GM21723 (cell line): ENCODE measurements around the gene TNFRSF25.
"Not testable (repeated sequence)": the region's sequence is repeated elsewhere in the genome, so short reads cannot be mapped to it uniquely, and the experiment has no call there.

Experiments
- ATAC-seq: cut with Tn5 transposase; IDR thresholded peaks from one replicate; pipeline ENCODE4 v1.9.1; 2021; ENCODE audit warnings: mild to moderate bottlenecking, moderate library complexity; ENCODE audit not compliant: unreplicated experiment

TNFRSF25 gene

GRCh38 chr1:6502000-6502891, 36.3 kb upstream of the TNFRSF25 start:
- no peak for ATAC-seq

DNA sequence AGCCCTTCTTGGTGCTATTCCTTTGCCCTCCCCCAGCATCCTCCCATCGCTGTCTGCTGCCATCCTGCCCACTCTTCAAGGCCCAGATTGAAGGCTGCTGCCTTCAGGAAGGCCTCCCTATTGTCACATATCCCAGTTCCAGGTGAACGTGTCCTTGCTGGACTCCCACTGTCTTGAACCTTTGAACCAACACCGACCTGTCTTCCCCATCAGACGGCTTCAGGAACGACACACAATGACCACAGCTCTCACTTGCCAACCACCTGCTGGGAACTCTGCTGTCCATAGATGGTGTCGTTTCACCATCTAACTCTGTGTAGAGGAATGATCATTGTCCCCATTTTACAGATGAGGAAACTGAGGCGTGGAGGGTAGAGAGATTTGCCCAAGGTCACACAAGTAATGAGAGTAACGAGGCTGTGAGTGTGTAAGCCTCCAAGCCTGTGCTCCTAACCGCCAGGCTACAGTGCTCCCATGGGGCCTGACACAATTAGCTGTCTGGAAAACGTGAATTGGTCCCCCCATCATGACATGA, 35.4 kb upstream of the TNFRSF25 start:
- ATAC-seq = no peak

DNA sequence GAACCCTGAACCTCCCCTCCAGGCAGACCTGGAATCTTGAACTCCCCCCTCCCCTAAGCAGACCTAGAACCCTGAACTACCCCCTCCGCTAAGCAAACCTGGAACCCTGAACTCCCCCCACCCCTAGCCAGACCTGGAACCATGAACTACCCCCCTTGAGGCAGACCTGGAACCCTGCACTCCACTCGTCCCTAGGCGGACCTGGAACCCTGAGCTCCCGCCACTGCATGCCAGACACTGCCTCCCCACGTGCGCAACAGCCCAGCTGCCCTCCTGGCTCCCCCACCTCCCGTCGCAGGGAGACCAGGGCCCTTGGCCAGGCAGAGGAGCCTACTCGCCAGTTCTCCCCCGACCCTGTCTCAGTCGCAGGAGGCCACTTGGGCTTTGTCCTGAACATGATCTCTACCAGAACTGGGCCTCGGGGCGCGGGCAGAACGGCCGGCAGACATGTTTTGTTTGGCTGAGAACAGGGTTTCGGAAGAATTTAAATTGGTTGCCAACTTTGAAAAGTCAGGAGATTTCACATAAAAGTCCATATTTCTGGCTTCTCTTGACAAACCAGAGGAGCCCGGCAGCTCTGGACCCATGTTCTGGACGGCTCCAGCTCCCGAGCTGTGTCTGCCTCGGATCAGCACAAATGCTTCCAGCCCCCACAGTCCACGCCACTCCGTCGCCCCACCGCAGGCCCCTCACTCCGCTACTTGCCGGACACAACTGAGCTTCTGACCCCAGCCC, 34.7 kb upstream of the TNFRSF25 start:
- no peak for ATAC-seq

DNA sequence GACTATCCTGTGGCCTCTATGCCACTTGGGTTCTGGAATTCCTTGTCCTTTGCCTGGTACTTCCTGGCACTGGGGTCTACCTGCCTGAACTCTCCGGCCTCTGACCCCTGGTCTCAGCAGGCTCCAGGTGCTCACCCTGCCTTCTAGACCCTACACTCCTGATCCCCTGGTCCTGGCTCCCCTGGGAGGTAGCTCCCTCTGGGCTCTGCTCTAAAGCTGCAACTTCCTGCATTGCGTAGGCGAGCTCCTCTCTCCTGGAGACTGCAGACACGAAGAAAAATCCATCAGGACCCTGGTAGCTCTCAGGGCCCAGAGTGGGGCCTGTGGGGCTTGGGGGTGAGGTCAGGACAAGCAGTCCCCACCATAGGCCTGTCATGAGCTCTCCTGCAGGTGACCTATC, 33.3 kb upstream of the TNFRSF25 start:
- ATAC-seq = no peak

- no peak for ATAC-seq
Measured at GRCh38 chr1:6498576-6499111, 32.7 kb upstream of the TNFRSF25 start.

GRCh38 chr1:6497867-6498575, 32.0 kb upstream of the TNFRSF25 start:
- no peak for ATAC-seq

DNA sequence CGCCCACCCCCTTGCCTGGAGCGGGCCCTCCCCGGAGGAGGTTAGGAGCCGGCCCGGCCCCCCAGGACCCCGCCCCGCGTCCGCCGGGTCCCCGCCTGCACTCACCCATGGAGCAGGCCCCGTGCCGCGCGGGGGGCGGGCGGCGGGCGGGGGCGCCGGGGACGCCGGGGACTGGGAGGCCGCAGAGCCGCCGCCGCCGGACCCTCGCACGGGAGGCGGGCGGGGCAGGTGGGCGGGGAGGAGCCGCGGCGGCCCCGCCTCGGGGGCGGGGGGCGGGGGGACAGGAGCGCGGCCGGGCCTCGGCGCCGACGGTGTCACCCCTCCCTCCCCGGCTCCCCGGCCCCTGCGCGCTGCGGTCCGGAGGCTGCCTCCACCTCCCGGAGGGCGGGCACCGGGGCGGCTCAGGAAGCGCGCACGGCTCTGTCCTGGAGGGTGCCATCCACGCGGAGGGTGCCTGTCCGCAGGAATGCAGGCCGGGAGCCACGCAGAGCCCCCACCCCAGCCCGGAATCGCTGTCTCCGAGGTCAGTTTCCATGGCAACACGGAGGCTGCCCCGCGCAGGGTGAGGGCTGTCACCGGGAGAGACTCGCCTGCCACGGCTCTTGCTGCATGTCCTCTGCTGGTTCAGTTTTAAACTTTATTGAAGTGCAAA, 31.4 kb upstream of the TNFRSF25 start:
- no peak for ATAC-seq

GRCh38 chr1:6496890-6497214, 30.9 kb upstream of the TNFRSF25 start:
- ATAC-seq = no peak

GRCh38 chr1:6496365-6496721, 30.4 kb upstream of the TNFRSF25 start:
- ATAC-seq = no peak

DNA sequence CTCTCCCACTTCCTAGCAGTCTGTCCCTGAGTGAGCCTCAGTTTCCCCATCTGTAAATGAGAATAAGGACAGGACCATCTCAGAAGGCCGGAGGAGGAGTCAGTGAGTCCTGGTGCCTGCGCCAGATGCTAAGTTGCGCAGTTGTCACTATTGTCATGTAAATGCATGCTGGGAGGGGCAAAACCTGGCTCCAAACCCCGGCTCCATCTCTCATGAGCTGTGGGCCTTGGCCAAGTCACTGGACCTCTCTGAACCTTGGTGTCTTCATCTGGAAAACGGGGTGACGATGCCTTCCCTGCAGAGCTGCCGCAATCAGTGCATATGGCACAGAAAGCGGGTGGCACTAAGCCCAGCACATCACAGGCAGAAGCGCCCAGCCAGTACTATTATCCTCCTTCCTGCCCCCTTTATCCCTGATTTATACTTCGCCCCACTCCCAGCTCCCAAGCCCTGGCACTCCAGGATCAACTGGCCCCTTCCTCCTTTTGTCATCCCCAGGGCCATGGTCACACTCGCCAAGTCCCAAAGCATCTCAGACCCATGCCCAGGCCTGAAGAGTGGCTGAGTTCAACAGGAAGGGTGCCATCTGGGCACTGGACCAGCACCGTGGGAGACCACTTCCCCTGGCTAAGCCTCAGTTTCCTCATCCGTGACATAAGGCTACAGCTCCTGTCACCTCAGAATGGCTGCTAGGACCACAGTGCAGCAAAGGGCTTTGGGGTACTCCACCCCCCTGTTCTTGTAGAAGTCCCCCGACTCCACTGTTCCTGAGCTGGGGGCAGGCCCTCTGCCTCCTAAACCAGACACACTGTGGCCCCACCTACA, 29.8 kb upstream of the TNFRSF25 start:
- no peak for ATAC-seq

GRCh38 chr1:6495041-6495441, 29.1 kb upstream of the TNFRSF25 start:
- no peak for ATAC-seq

DNA sequence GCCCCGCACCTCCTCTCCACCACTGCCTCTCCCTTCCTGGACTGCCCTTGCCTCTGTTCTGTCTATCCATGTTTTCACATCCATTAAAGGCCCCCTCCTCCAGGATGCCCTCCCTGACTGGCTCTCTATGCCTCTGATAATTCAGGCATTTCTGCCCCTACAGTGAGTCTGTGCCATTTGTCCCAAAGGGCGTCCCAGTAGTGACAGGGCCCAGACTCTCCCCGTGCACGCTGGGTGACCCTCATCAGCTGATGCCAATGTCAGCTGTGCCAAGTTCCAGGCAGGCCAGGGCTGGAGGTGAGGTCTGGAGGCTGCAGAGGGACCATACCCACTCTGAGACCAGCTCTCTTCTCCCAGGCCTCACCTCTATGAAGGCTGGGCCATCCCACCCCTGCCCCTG, 28.7 kb upstream of the TNFRSF25 start:
- ATAC-seq = no peak

DNA sequence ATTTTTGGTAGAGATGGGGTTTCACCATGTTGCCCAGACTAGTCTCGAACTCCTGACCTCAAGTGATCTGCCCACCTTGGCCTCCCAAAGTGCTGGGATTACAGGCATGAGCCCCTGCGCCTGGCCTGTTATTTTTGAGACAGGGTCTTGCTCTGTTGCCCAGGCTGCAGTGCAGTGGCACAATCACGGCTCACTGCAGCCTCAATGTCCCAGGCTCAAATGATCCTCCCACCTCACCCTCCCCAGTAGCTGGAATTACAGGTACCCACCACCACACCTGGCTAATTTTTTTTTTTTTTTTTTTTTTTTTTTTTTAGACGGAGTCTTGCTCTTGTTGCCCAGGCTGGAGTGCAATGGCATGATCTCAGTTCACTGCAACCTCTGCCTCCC, 27.9 kb upstream of the TNFRSF25 start:
- not testable (repeated sequence) for ATAC-seq

- no peak for ATAC-seq
Measured at GRCh38 chr1:6491966-6492365, 26.0 kb upstream of the TNFRSF25 start.

- no peak for ATAC-seq
Measured at GRCh38 chr1:6491480-6491962, 25.5 kb upstream of the TNFRSF25 start, which contains the start of gene PLEKHG5. Gene PLEKHG5 (minus strand): TSS chr1:6491667. CDS start chr1:6477571, 14,096 bp downstream.

DNA sequence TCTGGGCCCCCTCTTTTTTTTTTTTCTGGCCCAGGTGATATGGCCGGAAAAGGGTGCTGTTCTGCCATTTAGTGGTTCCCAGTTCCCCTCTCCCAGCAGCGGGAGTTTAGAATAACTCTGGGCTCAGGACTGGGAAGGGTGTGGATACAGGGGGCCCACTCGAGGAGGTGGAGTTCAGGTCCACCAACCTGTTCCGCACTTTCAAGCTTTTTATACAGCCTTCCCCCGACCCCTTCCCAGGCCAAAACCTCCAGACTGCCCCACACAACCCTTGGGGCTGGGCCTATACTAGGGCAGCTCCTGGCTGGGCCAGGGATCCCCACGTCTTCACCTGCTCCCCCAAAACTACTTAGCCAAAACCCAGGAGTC, 25.1 kb upstream of the TNFRSF25 start:
- no peak for ATAC-seq

GRCh38 chr1:6490181-6491080, 24.5 kb upstream of the TNFRSF25 start:
- peak; percentile 49 for ATAC-seq

GRCh38 chr1:6489799-6490180, 23.8 kb upstream of the TNFRSF25 start:
- peak; percentile 70 for ATAC-seq

GRCh38 chr1:6489383-6489765, 23.4 kb upstream of the TNFRSF25 start:
- ATAC-seq = no peak
